ENCODE data around the gene INTS3.
"Not testable (repeated sequence)": the region's sequence is repeated elsewhere in the genome, so short reads cannot be mapped to it uniquely, and the experiment has no call there.

Gene INTS3

DNA sequence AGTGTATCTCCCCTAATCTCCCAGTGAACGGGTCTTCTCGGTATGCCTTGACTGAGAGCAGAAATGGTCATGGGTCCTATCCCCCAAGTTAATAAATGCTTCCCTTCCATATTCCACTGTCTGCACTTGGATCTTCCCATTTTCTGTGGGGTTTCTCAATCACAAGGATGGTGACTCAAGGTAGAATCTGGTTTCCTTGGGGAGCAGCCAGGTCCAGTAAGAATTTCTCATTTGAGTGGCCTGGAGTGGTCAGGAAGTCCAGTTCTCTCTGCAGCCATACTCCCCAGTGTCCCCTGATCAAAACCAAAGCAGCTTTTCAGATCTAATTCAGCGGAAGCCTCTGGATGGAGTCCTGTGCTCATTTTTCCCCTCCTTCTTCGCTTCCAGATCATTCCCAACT lies 32.6 kb downstream of the INTS3 start:
- no peak for DNase-seq

DNA sequence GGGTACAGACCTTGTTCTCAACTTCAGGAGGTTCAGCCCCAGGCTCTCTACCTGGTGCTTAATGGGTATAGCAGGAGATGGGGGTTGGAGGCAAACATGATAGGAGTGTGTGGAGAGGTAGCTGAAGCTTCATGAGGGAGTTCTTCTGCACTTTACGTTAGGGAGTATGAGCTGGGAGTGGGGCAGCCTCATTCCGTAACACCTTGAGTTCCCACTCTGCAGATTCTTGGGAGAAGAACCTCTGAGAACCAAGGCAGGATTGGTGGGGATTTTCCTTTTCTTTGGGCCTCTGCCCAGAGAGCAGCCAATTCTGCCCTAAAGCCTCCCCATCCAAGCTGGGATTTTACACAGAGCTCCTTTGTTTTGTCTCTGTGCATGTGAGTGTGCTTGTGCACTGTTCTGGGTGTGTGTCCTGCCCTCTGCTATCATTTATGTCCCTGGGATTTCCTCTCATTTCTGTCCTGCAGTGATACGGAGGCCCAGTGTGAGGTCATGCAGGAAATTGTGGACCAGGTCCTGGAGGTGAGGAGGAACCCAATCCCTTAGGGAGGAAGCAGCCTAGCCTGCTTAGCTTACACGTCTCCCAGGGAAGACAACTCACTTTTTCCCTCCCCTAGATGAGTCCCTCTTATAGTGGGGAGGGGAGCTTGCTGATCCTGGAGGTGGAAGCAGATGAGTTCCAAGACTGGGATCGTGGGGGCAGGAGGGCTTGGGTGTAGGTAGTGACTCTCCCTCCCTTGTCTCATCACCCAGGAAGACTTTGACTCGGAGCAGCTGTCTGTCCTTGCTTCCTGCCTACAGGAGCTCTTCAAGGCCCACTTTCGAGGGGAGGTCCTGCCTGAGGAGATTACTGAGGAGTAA lies 35.7 kb downstream of the INTS3 start:
- DNase-seq = no peak

DNA sequence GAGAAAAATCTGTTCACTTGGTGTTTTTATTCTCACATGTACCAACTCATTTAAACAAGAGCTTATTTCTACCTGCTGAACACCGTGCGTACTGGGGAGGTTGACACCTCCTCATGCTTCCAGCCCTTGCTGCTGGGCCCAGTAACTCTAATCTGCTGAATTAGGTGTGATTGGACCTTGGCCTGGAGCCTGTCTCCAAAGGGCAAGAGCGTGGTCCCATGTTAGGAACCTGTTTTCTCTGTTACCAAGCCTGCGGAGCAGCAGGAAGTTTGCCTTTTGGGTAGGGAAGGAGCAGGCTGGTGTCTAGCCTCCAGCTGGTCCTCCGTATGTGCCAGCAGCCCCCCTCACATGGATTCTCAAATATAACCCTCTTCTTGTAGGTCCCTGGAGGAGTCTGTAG lies 36.5 kb downstream of the INTS3 start:
- no peak for DNase-seq

- DNase-seq = not testable (repeated sequence)
These were observed 38.8 kb downstream of the INTS3 start for GRCh38 chr1:153766663-153767062.

GRCh38 chr1:153767519-153767918 lies 39.7 kb downstream of the INTS3 start:
- DNase-seq = no peak

- no peak for DNase-seq
These were observed 40.7 kb downstream of the INTS3 start for GRCh38 chr1:153768316-153769181.

- no peak for DNase-seq
These were observed 41.4 kb downstream of the INTS3 start for GRCh38 chr1:153769221-153769620.

DNA sequence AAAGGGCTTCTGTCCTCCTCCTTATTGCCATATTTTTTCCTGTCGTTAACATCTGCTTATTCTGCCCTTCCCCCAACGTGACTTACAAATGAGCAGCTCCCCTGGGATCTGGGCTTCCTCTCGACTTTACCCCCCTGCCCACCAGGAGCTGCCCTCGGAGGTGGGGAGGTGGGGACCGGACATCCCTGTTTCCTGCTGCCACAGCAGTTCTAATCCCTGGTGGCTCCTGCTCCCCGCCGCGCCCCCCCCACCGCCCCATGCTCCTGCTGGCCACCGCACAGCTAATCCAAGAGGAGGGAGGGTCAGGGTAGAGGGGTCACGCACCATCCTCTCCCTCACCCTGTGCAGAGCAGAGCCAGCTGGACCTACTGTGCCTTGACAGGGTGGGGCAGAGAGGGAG lies 42.9 kb downstream of the INTS3 start:
- no peak for DNase-seq

DNA sequence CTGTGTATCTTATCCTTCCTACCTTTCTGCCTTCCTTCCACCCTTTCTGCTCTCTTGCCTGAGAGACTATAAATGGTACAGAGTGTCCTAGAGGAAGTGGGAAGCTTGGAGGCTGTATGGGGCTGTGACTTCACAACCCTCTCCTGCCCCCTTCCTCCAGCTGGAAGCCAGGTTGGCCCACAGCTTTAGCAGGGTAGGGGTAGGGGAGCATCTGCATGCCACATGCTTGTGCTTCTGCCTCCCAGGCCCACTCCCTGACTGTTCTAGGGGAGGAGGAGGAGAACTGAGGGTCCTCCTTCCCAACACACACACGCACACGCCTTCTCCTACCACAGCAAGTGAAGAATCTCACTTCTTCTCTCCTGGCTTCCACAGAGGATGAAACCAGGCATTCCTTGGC lies 43.4 kb downstream of the INTS3 start:
- no peak for DNase-seq

DNA sequence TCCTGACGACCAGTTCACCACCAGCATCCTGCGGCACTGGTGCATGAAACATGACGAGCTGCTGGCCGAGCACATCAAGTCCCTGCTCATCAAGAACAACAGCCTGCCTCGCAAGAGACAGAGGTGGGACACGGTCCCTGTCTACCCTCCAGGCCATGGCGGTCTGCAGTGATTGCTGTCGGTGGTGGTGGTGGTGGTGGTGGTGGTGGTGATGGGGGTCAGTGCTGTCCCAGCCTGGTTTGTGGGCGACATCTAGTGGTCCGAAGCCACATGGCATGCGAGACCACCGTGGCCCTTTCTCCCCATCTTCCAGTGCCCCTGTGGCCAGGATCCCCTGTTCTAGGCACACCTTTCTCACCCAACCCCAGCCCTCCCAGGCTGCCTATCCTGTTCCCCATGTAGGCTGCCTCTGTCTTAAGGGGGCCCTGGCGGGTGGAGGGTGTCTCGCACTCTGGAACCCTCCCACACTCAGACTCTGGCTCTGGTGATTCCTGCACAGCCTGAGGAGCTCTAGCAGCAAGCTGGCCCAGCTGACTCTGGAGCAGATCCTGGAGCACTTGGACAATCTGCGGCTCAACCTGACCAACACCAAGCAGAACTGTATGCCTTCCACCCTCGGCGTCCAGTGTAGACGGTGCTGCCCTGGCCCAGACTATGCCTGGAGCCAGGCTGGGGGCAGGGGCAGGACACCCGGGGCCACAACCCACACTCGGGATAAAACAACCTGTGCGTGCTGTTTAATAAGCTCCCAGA lies 44.2 kb downstream of the INTS3 start:
- DNase-seq = no peak

DNA sequence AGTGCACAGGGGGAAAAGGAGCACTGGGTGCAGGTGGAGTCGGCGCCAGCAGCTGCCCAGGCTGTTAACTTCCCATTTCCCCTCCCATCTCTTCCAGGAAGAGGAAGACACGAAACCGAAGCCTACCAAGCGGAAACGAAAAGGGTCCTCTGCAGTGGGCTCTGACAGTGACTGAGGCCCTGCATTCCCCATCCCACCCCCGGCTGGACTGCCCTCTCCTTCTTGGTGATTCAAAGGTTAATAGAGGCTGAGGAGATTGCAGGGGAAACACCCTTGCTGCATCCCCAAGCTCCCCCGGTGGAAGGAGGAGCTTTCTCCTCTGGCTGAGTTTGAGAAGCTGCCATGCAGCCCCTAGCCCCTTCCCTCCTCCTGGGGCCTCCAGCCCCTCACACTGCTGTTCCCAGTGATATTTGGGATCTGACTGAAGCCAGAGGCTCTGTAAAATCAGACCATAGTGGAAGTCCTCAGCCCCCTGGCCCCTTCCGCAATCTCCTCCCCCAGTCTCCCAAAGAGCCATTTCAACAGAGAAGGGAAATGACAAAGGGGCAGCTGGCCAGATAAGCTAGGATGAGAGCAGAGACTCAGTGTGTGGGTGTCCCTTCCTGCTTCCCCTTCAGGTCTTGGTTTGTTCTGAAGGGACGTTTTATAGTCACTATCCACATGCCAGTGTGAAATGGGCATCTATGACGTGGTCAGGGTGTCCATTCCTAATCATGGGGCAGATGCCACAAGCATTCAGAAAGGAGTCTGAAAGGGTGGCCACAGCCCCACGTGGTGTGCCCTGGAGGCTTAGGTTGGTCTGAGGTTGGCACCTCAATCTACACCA lies 45.5 kb downstream of the INTS3 start:
- peak; percentile 62 to 78 for DNase-seq

DNA sequence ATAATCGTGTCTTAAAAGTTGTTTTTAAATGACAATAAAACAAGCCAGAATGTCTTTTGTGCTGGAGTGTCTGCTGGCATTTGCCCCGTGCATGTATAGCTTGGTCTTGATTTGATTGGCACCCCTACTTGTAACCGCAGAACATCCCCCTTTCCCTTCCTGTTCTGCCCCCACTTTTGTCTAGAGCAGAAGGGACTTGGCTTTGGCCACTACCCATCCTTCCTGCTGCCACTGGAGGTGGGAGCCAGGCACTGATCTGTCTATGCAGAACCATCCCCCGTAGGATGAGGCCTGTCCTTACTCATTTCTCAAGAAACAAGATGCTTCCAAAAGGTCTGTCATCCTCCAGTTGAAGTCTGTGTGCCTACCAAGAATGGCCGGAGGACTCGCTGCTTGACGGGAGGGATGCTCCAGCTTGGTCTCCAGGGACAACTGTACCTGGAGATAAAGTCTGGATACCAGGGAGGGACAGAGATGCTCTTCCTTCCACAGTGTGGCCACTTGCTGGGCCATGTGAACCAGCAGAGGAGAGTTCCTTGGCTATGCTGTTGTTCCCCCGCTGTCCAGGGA lies 46.3 kb downstream of the INTS3 start:
- no peak for DNase-seq

- DNase-seq = no peak
These were observed 47.1 kb downstream of the INTS3 start, which contains the start of gene SLC27A3 for GRCh38 chr1:153774780-153775457. Gene SLC27A3 (plus strand): TSS chr1:153775407. CDS start chr1:153775498, 91 bp downstream.

DNA sequence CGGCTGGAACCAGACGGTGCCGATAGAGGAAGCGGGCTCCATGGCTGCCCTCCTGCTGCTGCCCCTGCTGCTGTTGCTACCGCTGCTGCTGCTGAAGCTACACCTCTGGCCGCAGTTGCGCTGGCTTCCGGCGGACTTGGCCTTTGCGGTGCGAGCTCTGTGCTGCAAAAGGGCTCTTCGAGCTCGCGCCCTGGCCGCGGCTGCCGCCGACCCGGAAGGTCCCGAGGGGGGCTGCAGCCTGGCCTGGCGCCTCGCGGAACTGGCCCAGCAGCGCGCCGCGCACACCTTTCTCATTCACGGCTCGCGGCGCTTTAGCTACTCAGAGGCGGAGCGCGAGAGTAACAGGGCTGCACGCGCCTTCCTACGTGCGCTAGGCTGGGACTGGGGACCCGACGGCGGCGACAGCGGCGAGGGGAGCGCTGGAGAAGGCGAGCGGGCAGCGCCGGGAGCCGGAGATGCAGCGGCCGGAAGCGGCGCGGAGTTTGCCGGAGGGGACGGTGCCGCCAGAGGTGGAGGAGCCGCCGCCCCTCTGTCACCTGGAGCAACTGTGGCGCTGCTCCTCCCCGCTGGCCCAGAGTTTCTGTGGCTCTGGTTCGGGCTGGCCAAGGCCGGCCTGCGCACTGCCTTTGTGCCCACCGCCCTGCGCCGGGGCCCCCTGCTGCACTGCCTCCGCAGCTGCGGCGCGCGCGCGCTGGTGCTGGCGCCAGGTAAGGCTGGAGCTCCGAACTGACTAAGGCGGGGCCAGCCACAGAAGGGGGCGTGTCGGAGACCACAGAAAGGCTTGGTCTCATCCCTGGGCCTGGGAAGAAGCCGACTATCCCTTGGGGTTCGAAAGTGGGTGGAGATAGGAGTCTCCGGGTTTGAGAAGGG lies 47.8 kb downstream of the INTS3 start:
- peak; percentile 49 to 59 for DNase-seq

- no peak for DNase-seq
These were observed 48.5 kb downstream of the INTS3 start for GRCh38 chr1:153776352-153776751.

- no peak for DNase-seq
These were observed 49.1 kb downstream of the INTS3 start for GRCh38 chr1:153776845-153777370.

GRCh38 chr1:153777648-153778047 lies 49.8 kb downstream of the INTS3 start:
- DNase-seq = no peak

DNA sequence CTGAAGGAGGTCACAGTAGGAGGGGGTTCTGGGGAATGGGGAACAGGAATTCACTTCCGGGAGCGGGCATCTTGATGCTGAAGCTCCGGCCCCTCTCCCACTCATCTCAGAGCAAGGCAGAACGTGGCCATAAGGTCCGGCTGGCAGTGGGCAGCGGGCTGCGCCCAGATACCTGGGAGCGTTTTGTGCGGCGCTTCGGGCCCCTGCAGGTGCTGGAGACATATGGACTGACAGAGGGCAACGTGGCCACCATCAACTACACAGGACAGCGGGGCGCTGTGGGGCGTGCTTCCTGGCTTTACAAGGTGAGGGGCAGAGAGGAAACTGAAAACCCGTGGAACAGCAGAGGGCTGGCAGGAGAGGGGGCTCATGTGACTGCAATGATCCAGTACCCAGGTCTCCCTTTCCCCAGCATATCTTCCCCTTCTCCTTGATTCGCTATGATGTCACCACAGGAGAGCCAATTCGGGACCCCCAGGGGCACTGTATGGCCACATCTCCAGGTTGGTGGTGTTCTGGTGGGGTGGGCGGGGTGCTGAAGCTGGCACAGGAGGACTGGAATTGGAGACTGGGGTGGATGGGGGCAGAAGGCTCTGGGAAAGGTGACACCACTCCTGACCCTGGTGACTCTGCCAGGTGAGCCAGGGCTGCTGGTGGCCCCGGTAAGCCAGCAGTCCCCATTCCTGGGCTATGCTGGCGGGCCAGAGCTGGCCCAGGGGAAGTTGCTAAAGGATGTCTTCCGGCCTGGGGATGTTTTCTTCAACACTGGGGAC lies 50.4 kb downstream of the INTS3 start:
- no peak for DNase-seq

Data from AML-193 (cell line).